ENCODE data around the gene RAMACL. TPM values are rescaled to one million over a fixed set of nuclear protein-coding genes. Genes with fewer than 3 reads are reported as not detected.
A peak's percentile ranks its signal among the peaks of the same experiment; 100 is the strongest.

RAMACL gene
- total and polyA plus RNA-seq, 3 experiments from 2014 or later: 0.13 to 0.60 (median 0.15) TPM

- Histone ChIP-seq H3K27me3 (ENCODE audit: insufficient read depth, low read length, poor library complexity, severe bottlenecking) (no peaks in the 10 kb centered on the region), H3K9me3 (ENCODE audit: low read length) (no peaks in the 10 kb centered on the region), H3K4me1 (ENCODE audit: insufficient read depth, low read length) (no peaks in the 10 kb centered on the region), H3K36me3 (ENCODE audit: insufficient read depth, low read length) (no peaks in the 10 kb centered on the region), H3K4me3 (ENCODE audit: low read length) (no peak overlapping the region), H3K27ac (ENCODE audit: low read depth, low read length) (no peak overlapping the region)
- Mint-ChIP-seq H3K27me3 (peaks cover 3 to 19% of the 10 kb centered on the region in 2 donors), H3K36me3 (peaks cover 0 to 5% (median 0%) of the 10 kb centered on the region in 3 donors), H3K9me3 (no peaks in the 10 kb centered on the region), H3K4me3 (no peak overlapping the region), H3K27ac (no peak overlapping the region), H3K4me1 (peaks cover 0 to under 1% (median under 1%) of the 10 kb centered on the region in 3 donors)
- no peak for DNase-seq
- POLR2A ChIA-PET: no interaction called here
- CTCF ChIA-PET: interaction anchor here (0.8 kb wide), 1 partner anchor 171 kb away, joined by 3 read pairs; no protein-coding TSS in a partner anchor
Observed at GRCh38 chr6:166551754-166552495, 34.6 kb downstream of the RAMACL start.

GRCh38 chr6:166546653-166547052 lies 39.8 kb downstream of the RAMACL start:
- Mint-ChIP-seq H3K36me3 (no peaks in the 10 kb centered on the region), H3K27ac (no peak overlapping the region), H3K4me3 (no peak overlapping the region), H3K4me1 (peaks cover 4 to 9% (median 6%) of the 10 kb centered on the region in 3 donors), H3K27me3 (no peaks in the 10 kb centered on the region), H3K9me3 (no peaks in the 10 kb centered on the region)
- POLR2A ChIA-PET: no interaction called here
- Histone ChIP-seq H3K27me3 (ENCODE audit: insufficient read depth, low read length, poor library complexity, severe bottlenecking) (no peaks in the 10 kb centered on the region), H3K9me3 (ENCODE audit: low read length) (no peaks in the 10 kb centered on the region), H3K4me1 (ENCODE audit: insufficient read depth, low read length) (no peaks in the 10 kb centered on the region), H3K4me3 (ENCODE audit: low read length) (no peak overlapping the region), H3K36me3 (ENCODE audit: insufficient read depth, low read length) (no peaks in the 10 kb centered on the region), H3K27ac (ENCODE audit: low read depth, low read length) (no peak overlapping the region)
- no peak for DNase-seq
- CTCF ChIA-PET: no interaction called here

DNA sequence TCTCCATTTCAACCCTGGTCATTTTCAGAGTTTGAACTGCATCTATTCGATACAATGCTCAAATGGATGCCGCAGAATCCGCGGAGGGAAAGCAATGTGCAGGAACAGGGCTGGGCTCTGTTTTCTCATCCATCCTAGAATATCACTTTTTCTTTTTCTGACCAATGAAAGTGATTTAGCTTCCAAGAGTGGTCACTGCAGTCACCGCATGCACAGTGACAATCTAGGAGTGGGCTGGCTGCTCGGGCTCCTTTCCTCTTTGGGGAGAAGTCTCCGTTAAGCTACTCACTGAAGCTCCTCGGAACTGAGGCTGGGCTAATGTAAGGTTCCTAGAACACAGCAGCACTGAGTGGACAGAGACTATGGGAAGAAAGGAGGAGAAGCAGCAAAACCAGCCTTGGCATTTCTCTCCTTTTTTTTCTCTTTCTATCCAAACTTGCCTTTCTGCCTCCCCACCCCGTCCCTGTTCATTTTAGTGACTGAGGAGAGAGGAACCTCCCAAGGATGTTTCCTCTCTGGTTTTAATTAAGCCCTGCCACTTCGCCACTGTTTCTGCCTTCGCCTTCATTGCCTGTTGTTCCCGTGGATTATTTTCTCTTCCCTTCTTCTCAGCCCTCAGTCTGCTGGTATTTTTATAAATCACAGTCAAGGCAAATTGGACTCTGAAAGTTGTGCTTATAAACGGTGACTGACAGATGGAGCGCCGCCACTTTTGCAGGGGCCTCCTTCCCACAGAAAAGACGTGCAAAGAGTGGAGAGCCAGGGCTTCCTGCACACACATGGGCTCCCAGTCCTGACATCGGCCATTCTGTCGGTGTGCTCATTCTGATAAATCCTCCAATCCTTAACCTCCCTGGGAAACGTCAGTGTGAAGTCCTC lies 41.1 kb downstream of the RAMACL start:
- Histone ChIP-seq H3K4me1 (ENCODE audit: insufficient read depth, low read length) (peaks cover 10% of the 10 kb centered on the region), H3K27ac (ENCODE audit: low read depth, low read length) (no peak overlapping the region), H3K36me3 (ENCODE audit: insufficient read depth, low read length) (no peaks in the 10 kb centered on the region), H3K27me3 (ENCODE audit: insufficient read depth, low read length, poor library complexity, severe bottlenecking) (no peaks in the 10 kb centered on the region), H3K9me3 (ENCODE audit: low read length) (no peaks in the 10 kb centered on the region), H3K4me3 (ENCODE audit: low read length) (no peak overlapping the region)
- Mint-ChIP-seq H3K27me3 (no peaks in the 10 kb centered on the region), H3K9me3 (no peaks in the 10 kb centered on the region), H3K4me3 (no peak overlapping the region), H3K27ac (peak overlapping the region in 4 of 8 donors; percentile 1 to 65 (median 32)), H3K36me3 (no peaks in the 10 kb centered on the region), H3K4me1 (peaks cover 16 to 21% (median 19%) of the 10 kb centered on the region in 3 donors)
- ChIA-PET POLR2A (no interaction called here), CTCF (no interaction called here)
- DNase-seq: no peak

DNA sequence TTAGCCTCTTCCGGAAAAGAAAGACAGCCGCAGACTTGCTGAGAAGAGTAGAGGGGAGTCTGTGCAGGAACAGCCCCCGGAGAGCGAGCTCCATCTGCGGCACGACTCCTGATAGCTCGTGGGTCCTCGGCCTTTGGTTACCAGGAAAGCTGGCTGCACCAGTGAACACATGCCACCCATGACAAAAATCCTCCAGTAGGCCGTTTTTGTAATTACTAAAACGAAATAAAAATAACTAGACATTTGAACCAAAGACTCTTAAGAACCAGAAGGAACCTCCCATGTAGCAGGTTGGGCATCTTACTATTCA lies 42.2 kb downstream of the RAMACL start:
- Mint-ChIP-seq H3K27ac (peak overlapping the region in 3 of 8 donors; percentile 15 to 36 (median 16)), H3K36me3 (no peaks in the 10 kb centered on the region), H3K4me3 (no peak overlapping the region), H3K9me3 (no peaks in the 10 kb centered on the region), H3K27me3 (no peaks in the 10 kb centered on the region), H3K4me1 (peaks cover 19 to 31% (median 28%) of the 10 kb centered on the region in 3 donors)
- Histone ChIP-seq H3K27ac (ENCODE audit: low read depth, low read length) (no peak overlapping the region), H3K27me3 (ENCODE audit: insufficient read depth, low read length, poor library complexity, severe bottlenecking) (no peaks in the 10 kb centered on the region), H3K36me3 (ENCODE audit: insufficient read depth, low read length) (no peaks in the 10 kb centered on the region), H3K9me3 (ENCODE audit: low read length) (no peaks in the 10 kb centered on the region), H3K4me1 (ENCODE audit: insufficient read depth, low read length) (peaks cover 15% of the 10 kb centered on the region), H3K4me3 (ENCODE audit: low read length) (no peak overlapping the region)
- ChIA-PET POLR2A (no interaction called here), CTCF (no interaction called here)
- DNase-seq: no peak

DNA sequence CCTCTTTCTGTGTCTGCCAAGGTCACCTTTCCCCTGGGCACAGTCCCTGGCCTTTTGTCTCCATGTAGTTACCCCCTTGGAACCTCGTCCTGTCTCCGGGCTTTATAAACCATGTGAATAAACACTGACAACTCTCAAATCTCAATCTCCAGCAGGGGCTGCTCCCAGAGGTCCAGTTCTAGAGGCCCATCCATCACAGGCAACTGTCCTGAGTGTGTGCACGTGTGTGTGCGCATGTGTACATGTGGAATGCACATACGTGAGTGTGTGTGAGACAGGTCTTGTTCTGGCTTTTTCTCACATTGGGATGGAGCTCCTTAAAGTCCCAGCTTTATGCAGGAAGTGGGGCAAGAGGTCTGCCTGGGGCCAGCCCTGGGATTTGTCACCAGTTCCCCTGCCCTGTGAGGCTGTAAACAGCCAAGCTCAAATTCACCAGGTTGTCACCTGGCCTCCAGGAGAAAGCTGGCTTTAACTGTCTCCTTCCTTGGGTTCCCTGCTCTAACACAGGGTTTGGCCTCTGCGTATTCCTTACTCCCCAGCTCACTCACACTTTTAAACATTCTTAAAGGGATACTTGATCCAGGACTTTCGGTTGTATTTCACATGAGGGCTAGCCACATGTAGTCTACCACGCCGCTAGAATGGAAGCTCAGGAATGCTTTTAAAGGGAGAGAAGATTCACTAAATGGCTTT lies 42.7 kb downstream of the RAMACL start:
- H3K27ac ChIP-seq (ENCODE audit: low read depth, low read length): no peak overlapping the region
- no peaks in the 10 kb centered on the region for H3K9me3 ChIP-seq (ENCODE audit: low read length)
- Mint-ChIP-seq H3K27me3 (no peaks in the 10 kb centered on the region), H3K27ac (peak overlapping the region in 3 of 8 donors; percentile 36 to 84 (median 78)), H3K36me3 (no peaks in the 10 kb centered on the region), H3K9me3 (no peaks in the 10 kb centered on the region), H3K4me1 (peaks cover 21 to 34% (median 30%) of the 10 kb centered on the region in 3 donors), H3K4me3 (peak overlapping the region in 2 of 7 donors; percentile 4 to 11)
- DNase-seq: no peak
- CTCF ChIA-PET: no interaction called here
- no peak overlapping the region for H3K4me3 ChIP-seq (ENCODE audit: low read length)
- H3K27me3 ChIP-seq (ENCODE audit: insufficient read depth, low read length, poor library complexity, severe bottlenecking): no peaks in the 10 kb centered on the region
- no peaks in the 10 kb centered on the region for H3K36me3 ChIP-seq (ENCODE audit: insufficient read depth, low read length)
- H3K4me1 ChIP-seq (ENCODE audit: insufficient read depth, low read length): peaks cover 18% of the 10 kb centered on the region
- POLR2A ChIA-PET: no interaction called here

DNA sequence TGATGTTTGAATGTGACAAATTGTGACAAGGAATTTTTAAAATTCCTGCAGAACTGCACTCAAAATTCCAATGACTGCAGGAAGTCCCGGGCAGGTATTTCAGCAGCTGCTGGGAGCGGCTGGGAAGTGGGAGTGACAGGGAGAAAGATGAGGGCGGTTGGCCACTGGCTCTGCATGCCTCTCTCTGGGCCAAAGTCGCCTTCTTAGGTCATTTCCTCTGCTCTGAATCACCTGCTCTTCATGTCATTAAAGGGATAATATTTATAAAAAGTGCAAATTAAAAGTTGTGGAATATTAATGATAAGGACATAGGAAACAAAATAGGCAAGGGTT lies 43.9 kb downstream of the RAMACL start:
- H3K36me3 Mint-ChIP-seq: no peaks in the 10 kb centered on the region
- no peak overlapping the region for H3K27ac ChIP-seq (ENCODE audit: low read depth, low read length)
- H3K27me3 ChIP-seq (ENCODE audit: insufficient read depth, low read length, poor library complexity, severe bottlenecking): no peaks in the 10 kb centered on the region
- H3K4me3 Mint-ChIP-seq: peak overlapping the region in 1 of 7 donors; percentile 30
- H3K9me3 Mint-ChIP-seq: no peaks in the 10 kb centered on the region
- ChIA-PET POLR2A (no interaction called here), CTCF (no interaction called here)
- H3K4me1 Mint-ChIP-seq: peaks cover 23 to 37% (median 34%) of the 10 kb centered on the region in 3 donors
- H3K9me3 ChIP-seq (ENCODE audit: low read length): no peaks in the 10 kb centered on the region
- peaks cover 18% of the 10 kb centered on the region for H3K4me1 ChIP-seq (ENCODE audit: insufficient read depth, low read length)
- no peaks in the 10 kb centered on the region for H3K36me3 ChIP-seq (ENCODE audit: insufficient read depth, low read length)
- DNase-seq: no peak
- peak overlapping the region in 6 of 8 donors; percentile 33 to 94 (median 48) for H3K27ac Mint-ChIP-seq
- H3K27me3 Mint-ChIP-seq: no peaks in the 10 kb centered on the region
- no peak overlapping the region for H3K4me3 ChIP-seq (ENCODE audit: low read length)

- DNase-seq: peak in 1 of 5 donors; percentile 15
- peaks cover 18% of the 10 kb centered on the region for H3K4me1 ChIP-seq (ENCODE audit: insufficient read depth, low read length)
- no peaks in the 10 kb centered on the region for H3K36me3 ChIP-seq (ENCODE audit: insufficient read depth, low read length)
- POLR2A ChIA-PET: no interaction called here
- Mint-ChIP-seq H3K4me1 (peaks cover 23 to 37% (median 34%) of the 10 kb centered on the region in 3 donors), H3K4me3 (peak overlapping the region; percentile 73 to 93 (median 82)), H3K27me3 (no peaks in the 10 kb centered on the region), H3K9me3 (no peaks in the 10 kb centered on the region), H3K27ac (peak overlapping the region; percentile 65 to 95 (median 89)), H3K36me3 (no peaks in the 10 kb centered on the region)
- no peaks in the 10 kb centered on the region for H3K27me3 ChIP-seq (ENCODE audit: insufficient read depth, low read length, poor library complexity, severe bottlenecking)
- CTCF ChIA-PET: interaction anchor here (1.0 to 1.3 kb wide), 2 partner anchors 54 to 142 kb away, joined by 3 read pairs; no protein-coding TSS in a partner anchor
- H3K27ac ChIP-seq (ENCODE audit: low read depth, low read length): no peak overlapping the region
- H3K9me3 ChIP-seq (ENCODE audit: low read length): no peaks in the 10 kb centered on the region
- H3K4me3 ChIP-seq (ENCODE audit: low read length): peak overlapping the region; percentile 18
Observed at GRCh38 chr6:166541876-166542579, 44.5 kb downstream of the RAMACL start.
